Ecto neural progenitor cell (in vitro differentiated cells): ENCODE results near the gene UNC13B.

Source experiments
- DNase-seq: peaks from one replicate; pipeline ENCODE4 v3.0.0-alpha.2; 2018; ENCODE audit warnings: low spot score

The UNC13B gene

DNA sequence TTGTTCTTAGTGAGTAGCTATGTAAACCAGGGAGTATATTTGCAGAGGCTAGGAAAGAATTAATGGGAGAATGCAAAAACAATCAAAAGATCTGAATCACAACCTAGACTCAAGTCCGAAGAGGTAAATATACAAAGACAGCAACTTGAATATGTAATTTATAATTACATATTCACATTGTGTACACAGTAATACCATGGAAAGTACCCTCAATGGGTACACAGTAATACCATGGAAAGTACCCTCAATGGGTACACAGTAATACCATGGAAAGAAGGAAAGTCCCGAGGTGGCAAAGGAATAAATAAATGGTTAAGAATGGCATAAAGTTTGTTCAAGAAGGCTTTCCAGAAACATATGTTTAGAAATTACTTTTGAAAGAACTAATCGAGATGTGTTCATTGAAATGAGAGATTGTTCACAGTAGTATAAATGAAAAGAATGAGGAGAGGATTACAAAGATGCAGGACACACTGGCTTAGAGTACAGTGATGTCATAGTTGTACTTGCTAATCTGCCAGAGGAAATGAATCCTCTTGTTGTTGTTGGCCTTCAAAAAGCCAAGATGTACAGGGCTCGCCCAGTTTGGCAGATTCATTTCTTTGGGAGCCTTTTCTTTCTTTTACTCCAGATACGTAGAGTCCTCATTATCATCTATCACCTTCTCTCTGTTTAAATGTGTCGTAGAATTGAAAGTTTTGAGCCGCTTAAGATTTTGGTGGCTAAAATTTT lies 116.0 kb downstream of the UNC13B start:
- no peak for DNase-seq

DNA sequence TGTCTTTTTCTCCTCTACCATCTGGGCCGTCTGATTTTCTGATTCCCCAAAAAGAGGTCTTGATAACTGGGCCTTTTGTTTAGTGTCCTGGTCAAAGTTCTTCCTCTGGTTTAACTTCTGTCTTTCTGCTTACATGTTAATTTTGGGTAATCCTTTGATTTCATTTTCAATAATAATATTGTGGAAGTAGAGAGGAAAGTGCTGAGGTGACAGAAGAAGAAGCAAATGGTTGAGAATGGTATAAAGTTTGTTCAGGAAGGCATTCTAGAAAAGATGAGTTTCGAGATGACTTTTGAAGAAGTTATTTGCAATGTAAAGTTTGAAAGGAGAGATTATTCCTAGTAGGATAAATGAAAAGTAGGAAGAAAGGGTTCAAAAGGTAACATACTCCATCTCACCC lies 118.1 kb downstream of the UNC13B start:
- DNase-seq = no peak

DNA sequence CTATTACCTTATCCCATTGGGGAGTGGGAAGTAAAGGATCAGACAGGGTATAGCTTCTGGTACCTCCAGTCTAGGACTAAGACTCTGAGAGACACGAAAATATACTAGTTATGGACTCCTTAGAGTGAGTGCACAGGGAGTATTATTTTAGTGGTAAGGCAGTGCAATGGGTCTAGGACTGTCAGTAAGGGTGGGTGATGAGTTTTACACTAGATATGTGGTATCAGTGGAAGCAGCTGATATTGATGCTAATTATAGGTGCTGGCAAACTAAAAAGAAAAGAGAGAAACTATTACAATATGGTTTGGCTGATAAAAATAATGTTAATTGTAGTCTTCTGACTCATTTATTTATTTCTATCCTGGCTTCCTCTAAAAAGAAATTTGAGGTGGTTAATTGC lies 118.6 kb downstream of the UNC13B start:
- DNase-seq = no peak

DNA sequence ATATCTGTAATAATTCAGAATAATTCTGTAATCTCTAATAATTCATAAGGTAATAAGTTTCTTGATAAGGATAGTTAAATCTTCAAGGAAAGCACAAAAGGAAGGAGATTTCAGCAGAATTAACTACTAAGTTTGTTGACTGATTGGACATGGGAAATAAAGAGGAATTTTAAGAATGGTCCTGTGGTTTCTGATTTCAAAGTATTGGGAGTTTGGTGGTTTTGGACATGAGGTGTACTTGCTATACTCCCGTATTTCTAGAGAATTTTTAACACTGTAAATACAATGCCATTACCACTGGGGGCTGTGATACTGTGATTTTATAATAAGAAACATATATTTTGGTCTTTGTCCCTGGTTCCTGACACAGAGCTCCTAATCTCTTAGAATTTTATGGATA lies 123.9 kb downstream of the UNC13B start:
- no peak for DNase-seq

DNA sequence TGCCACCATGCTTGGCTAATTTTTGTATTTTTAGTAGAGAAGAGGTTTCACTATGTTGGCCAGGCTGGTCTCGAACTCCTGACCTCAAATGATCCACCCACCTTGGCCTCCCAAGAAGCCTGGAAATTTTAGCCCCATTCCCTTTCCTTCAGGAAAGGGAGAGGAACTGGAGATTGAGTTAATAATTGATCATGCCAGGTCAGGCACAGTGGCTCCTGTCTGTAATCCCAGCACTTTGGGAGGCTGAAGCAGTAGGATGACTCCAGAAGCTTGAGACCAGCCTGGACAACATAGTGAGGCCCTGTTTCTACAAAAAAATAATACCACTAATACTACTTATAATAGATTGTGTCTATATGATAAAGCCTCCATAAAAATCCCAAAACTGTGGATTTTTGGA lies 124.6 kb downstream of the UNC13B start:
- no peak for DNase-seq

DNA sequence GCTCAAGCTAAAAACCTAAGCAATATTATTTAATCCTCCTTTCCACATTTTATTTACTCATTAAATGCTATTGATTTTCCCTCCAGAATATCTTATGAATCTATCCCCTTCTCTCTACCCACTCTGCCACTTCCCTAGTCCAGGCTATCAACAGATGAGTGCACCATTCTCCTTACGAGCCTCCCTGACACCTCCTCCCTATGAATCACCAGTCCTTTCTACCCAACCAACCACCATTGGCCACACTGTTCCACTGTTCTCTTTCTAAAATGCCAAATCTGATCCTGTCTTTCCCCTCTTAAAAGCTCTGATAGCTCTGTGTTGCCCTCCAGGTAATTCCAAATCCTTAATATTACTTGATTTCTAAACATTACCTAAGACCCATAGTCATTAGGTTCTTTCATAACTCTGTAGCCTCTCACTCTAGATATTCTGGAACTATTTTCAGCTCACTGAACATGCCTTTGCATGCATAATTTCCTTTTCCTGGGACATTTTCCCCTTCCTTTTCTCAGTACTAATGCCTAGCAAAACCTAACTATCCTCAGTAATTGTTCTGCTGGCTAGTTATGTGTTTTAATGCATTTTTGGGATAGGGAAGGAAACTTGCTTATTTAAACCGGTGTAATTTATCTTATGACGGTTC lies 126.3 kb downstream of the UNC13B start:
- no peak for DNase-seq

DNA sequence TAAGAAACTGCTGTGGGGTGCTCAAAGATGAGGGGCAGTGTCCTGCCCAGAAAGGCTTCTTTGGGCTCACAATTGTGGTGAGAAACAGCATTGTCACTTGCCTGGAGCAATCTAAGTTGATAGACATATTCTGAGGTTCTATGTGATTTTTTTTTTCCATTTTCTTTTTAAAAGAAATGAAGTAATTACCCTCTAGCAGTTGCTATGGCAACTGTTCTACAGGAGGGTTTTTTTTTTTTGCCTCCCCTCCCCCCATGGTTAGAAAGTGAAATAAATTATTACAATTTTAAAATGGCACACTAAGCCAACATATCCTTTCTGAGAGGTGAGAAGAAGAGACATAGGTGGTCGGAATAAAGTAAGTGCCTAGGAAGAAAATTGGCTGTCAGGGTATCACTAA lies 127.0 kb downstream of the UNC13B start:
- DNase-seq = no peak

DNA sequence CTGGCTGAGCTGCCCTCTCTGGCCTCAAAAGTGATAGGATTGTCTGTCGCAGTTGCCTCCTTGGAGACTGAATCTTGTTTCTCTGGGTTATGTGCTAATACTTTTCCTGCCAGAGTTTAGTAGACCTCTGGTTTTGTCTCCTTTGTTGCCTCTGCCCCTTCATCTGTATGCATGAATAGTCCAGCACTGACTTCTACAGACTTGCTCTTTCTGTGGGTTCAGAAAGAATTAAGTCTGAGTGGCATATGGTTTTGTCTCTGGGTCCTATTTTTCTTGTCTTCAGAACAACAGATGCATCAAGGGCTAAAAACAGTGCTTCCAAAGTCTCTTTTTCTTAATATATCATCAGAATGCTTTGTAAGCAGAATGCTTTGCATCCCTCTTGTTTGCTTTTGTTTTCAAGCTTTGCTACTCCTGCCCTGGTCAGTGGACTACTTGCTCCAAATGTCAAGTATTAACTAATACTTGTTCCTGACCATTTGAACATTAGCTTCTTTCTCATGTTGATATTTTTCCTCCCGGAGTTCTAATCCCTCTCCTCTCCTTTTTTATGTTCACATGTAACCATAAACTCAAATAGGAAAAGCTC lies 131.7 kb downstream of the UNC13B start:
- DNase-seq = no peak

DNA sequence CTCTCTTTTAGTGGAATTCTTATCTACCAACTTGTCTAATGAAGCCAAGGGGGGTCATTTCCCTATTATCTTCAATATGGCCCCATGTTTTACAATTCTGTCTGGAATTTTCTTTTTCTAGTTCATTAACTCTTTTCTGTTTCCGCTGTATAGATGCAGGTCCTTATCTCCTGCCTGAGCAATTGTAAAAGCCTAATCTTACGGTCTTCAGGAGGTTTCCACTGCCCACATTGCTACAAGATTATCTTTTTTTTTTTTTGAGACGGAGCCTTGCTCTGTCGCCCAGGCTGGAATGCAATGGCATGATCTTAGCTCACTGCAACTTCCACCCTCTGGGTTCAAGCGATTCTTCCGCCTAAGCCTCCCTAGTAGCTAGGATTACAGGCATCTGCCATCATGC lies 132.3 kb downstream of the UNC13B start:
- DNase-seq = no peak

DNA sequence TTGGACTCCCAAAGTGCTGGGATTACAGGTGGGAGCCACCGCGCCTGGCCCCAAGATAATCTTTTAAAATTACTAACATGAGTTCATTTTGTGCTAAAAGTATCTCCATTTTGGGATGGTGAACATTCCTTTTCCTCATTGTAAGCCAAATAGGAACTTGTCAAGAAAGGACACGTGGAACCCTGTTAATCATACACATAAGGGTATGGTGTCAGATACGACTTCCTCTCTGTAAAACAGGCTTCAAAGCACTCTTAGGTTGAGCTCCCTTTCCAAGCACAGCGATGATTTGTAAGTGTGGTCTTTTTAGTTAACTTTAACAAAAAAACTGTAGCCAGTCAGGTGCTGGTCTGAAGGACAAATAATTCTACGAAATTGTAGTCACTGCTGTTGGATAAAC lies 132.7 kb downstream of the UNC13B start:
- DNase-seq = no peak

DNA sequence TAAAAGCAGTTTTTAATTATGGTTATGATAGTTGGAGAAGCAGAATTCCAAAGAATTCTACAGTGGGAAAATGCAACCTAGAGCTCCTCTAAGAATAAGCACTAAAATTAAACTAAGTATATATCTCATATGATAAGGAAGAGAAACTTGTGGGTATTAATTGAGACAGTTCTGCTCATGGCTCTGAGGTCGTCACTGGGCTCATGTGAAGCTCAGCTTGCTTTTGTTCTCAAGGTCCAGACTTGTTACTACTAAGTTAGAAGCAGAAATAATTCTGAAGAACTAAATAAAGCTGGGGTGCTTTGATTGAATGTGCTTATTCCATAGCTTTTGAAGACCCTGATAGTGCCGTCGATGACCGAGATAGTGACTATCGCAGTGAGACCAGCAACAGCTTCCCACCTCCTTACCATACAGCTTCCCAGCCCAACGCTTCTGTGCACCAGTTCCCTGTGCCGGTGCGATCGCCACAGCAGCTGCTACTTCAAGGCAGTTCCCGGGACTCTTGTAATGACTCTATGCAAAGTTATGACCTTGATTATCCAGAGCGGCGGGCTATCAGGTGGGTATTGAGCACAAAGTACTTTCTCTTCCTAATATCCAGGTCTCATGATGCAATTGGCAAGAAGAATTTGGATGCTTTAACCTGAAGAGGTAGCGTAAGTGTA lies 133.7 kb downstream of the UNC13B start:
- no peak for DNase-seq

DNA sequence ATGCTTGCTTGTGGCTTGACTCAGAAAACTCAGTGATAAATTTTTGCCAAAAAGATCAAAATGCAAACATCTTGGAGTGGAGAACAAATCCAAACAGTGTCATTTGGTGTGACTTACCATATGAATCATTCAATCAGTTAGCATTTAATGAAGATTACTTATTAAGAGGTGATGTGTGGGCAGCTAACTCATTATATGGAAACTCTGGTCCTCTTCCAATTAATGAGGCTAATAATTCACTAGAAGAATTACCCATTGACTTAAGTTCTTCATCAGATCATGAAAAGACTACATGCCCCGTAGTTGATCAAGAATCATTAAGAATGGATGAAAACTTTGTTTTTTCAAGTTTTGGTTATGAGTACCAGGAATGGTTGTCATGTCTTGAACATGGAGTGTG lies 141.8 kb downstream of the UNC13B start:
- DNase-seq = no peak

DNA sequence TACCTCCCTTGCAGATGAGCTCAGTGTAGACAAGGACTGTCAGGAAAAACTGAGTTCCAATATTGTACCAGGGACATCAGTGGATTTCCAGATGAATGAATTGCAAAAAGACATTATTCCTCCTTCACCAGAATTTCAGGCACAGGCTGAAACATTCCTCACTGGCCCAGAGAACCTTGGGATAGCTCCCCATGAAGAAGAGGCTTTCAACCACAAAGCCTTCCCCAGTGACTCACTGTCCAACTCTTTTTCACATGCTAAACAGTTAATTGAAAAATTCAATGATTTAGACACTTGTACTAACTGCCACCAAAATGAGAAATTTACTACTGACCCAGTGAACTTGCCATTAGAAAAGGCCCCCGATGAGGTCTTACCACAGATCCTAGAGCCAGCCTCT lies 144.5 kb downstream of the UNC13B start:
- DNase-seq = no peak

DNA sequence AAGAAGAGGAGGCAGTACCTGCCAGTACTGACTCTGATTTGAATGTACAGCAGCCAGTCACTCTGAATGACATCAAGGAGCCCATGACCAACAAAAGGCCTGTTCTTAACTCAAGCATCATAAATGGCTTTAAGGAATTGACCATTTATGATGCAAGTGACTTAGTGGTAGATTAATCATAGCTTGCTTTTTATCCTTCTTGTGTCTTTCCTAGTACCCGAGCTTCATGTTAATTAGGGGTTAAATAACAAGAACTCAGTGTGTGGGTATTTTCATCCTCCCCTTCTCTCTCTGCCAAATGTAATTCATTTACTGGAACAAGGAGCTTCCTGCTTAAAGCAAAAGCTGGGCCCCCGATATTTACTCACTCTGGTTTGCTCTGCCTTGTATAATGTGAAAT lies 146.5 kb downstream of the UNC13B start:
- DNase-seq = no peak

DNA sequence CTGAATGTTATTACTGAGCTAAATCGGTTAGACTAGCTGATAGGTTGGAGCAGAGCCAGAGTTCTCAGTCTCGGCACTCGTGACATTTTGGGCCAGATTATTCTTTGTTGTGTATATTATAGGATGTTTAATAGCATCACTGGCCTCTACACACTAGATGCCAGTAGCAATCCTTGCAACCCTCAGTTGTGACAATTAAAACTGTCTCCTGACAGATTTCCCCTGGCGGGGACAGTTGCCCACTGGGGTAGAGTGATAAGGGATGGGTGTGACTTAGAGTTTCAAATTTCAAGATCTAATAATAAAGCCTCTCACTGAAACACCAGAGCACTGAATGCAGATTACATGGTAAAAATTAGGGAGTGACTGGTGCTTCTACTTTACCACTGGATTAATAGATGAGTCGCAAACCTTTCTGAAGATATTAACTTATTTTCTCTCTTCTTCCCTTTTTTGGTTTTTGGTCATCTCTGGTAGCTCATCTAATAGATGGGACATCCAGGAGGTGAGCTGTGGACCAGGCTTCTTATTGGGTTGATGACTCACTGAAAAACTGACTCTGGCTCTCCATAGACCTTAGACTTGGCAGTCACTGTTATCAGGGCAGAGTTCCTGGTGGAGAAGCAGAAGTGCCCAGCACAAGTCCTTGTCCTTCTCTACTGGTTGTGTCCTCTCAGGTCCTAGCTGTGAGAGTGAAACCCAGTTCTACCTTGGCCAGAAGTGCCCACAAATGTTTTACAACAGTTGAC lies 150.3 kb downstream of the UNC13B start:
- no peak for DNase-seq

DNA sequence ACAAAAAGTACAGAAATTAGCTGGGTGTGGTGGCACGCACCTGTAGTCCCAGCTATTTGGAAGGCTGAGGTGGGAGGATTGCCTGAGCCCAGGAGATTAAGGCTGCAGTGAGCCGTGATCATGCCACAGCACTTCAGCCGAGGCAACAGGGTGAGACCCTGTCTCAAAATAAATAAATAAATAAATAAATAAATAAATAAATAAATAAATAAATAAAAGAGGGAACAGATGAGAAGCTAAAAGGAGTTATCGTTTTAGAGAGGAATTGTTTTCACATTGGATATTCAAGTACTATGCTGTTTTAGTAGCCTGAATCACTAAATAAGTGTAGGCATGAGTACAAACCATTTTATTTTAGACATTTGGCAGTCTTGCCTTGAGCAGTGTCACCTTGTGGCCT lies 151.7 kb downstream of the UNC13B start:
- no peak for DNase-seq

DNA sequence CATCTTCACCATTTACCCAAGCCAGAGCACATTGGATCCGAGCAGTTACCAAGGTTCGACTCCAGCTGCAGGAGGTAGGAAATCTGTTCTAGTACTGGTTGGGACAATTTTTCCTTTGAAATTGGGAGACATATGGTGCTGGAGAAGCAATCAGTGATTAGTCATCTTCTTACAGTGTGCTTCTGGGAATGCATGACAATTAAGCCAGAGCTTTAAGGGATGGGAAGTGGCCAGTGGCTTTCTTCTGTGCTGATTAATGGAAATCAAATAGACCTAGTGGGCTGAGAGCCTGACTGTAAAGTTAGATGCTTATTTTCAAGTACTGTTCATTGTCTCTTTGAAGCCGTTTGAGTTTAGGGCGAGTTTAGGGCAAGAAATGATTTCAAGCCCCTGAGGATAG lies 152.1 kb downstream of the UNC13B start:
- DNase-seq = no peak

DNA sequence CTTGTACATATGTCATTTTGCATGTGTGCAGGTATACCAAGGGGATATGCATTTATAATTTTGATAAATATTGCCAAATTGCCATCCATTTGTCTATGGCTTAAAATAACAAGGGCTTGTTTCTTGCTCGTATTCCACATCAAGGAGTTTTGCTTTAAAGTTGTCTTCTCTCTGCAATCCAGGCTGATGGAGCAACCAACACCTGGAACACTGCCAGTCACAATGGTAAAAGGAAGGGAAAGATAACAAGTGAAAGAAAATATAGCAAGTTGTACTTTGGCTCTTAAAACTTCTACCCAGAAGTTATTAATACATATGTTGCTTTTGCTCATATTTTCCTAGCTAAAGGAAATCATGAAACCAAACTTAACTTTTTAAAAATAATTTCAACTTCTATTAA lies 156.9 kb downstream of the UNC13B start:
- no peak for DNase-seq

DNA sequence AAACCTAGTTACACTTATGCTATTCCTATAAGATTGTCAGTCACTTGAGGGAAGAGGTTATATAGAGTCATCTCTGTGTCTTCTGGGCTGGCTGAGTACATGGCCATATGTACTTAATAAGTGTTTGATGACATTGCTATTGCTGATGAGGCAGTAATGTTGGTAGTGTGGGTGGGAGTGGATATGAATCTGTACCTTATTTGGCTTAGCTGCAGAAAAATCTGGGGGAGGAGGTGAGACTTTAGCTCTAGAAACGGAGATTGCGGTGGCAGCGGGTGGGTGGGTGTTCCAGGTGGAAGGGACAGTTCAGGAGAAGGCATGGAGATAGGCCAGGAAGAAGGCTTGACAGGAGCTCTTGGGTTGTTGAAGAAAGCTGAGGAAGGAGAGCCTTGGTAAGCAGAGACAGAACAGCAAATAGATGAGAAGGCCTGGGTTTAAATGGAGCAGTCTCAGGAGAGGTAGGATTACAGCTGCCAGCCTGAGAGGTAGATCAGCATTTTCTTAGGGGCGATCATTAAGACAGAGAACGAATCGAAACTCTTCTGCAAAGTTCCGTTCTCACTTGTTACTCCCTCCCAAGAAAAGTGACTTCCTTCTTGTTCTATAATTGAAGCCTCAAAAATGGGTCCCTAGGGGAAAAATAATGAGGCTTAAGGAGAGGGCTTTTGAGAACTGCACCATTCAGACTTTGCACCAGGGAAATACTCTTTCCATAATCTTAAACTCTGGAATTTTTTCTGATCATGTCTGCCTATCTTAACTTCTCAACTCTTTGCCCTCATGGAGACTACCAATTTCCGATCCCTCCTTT lies 160.5 kb downstream of the UNC13B start:
- no peak for DNase-seq

DNA sequence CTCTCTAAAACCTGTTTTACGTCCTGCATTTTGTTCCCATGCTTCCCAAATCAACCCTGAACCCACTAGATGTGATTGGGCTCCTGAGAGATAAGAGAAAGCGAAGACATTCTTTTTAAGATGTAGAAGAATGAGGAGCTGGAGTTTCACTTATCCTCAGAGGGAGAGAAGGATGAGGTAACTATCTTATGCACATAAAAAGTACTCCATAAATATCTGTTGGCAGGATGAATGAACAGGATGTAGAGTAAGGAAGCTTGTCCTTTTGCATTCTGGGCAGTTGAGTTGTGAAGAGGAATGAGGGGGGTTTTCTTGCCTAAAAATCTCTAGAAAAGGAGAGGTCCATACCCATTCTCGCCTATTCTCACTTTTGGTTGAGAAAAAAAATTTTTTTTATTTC lies 163.2 kb downstream of the UNC13B start:
- DNase-seq = no peak

DNA sequence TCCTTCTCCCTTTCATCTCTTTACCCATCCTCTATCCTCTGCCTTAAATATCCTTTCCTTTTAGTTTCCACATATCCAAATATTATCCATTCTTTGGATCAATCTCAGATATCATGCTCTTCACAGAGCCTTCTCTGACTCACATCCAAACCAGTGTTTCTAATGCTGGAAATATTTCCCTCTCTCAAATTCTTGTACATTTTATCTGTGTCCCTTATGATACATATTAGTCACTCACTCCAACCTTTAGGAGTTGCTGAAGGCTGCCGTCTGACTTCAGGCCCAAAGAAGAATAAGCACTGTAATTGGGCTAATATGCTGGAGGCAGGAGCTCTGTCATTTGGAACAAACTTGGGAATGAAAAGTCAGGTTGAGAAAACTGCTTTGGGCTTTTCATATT lies 171.7 kb downstream of the UNC13B start:
- no peak for DNase-seq

DNA sequence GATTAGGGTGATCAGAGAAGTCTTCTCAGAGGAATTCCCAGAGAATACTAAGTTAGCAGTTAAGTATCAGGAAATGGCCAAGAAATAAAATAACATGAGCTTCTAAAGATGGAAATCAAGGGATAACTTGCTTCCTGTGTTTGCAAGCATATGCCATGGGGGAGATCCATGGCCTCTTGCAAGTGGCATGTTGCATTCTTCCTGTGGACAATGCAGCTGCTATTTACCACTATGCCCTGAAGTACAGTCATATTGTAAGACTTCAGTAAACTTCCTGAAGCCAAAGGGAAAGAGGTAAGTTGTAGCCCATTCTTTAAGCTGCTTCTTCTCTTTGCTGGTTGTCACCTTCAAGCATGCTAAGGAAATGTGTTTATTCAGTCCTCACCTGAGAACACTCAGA lies 173.4 kb downstream of the UNC13B start:
- DNase-seq = no peak
